Stimulated activated CD8-positive, alpha-beta memory T cell treated with anti-CD3 and anti-CD28 coated beads, Interleukin-2, amount 100 ng/mL, for 48 hours (primary cell): ENCODE results near the gene RASGRF1.

Source experiments
- DNase-seq, 2 donors: peaks; one replicate each; pipeline ENCODE4 v3.0.0-alpha.2; 2020; ENCODE audit warnings: low read depth in 2 of 2

The RASGRF1 gene

GRCh38 chr15:78987556-78988360 lies 102.8 kb downstream of the RASGRF1 start:
- no peak for DNase-seq

GRCh38 chr15:78985859-78986475 lies 104.6 kb downstream of the RASGRF1 start:
- no peak for DNase-seq

DNA sequence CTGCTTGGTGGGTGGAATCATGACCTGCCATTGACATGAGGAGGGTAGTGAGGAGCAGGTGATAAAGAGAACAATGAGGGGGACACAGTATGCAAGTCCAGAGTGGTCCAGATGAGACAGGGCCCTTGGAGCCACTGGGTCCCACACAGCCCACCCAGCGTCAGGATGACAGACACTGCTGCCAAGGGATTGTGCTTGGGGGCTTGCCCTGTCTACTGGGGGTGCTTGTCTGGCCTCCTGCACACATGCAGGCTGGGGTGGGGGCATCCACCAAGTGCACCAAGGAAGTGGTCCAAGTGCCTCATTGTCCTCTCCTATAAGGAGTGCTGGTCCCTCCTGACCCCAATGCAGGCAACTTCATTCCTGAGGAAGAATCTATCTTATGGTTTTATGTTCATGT lies 106.5 kb downstream of the RASGRF1 start:
- no peak for DNase-seq

GRCh38 chr15:78983146-78983918 lies 107.2 kb downstream of the RASGRF1 start:
- no peak for DNase-seq

- DNase-seq: no peak
Measured at GRCh38 chr15:78982736-78983135, 107.8 kb downstream of the RASGRF1 start.

- DNase-seq: no peak
Measured at GRCh38 chr15:78981532-78982313, 108.9 kb downstream of the RASGRF1 start.

GRCh38 chr15:78979456-78980320 lies 110.9 kb downstream of the RASGRF1 start:
- DNase-seq: peak in 1 of 2 donors; percentile 5

DNA sequence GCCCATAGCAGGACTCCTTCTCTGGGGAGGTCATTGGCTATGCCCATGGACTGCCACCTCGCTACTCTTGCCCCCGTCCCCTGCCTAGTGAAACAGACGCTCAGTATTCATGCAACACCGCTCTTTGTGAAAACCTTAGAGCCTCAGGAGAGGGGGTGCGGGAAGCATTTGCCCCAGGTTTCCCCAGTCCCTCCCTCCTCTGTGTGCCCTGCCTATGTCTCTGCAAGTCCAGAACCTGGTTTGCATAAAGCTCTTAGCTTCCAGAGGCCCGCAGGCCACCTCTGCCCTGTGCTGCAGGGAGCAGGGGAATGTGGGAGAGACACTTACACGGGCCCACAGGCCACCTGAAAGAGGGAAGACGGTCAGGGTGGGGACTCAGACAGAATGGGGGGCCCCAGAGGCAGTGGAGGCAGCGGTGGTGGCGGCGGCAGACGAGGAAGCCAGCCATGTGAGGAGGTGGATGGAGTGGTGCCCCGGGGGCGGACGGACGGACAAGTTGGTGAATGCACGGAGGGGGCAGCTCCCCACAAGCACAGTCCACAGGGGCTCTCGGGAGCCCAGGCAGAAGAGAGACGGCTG lies 111.9 kb downstream of the RASGRF1 start:
- DNase-seq: no peak

DNA sequence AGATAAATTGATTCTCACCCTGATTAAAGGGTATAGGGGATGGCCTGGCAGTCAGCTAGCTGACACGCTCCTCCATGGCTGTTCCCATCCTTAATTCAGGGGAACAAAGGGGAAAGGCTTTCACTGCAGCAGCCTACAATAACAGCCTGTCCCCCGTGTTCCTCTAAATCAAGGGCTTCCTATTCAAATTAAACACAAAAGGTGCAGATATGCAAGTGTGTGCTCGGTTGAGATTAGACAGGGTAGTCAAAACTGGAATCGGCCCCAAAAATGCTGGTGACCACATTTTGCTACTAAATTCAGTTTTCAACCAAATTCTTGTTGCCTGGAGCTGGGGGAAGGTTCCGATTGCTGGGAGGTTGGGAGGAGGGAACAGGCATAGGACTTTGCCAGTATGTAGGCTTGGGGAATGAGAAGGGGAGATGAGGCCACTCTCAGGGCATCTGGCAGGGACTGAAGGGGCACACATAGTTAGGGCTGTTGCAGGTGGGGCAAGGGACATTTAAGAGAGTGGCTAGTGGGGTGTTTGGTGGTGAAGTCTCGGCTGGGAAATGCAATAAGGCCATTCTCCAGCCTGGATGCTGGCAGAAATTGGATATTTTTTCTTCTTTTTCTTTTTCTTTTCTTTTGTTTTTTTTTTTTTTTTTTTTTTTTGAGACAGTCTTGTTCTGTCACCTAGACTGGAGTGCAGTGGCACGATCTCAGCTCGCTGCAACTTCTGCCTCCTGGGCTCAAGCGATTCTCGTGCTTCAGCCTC lies 112.8 kb downstream of the RASGRF1 start:
- DNase-seq: no peak

GRCh38 chr15:78977091-78977571 lies 113.4 kb downstream of the RASGRF1 start:
- no peak for DNase-seq

- no peak for DNase-seq
Measured at GRCh38 chr15:78976691-78977090, 113.9 kb downstream of the RASGRF1 start.

DNA sequence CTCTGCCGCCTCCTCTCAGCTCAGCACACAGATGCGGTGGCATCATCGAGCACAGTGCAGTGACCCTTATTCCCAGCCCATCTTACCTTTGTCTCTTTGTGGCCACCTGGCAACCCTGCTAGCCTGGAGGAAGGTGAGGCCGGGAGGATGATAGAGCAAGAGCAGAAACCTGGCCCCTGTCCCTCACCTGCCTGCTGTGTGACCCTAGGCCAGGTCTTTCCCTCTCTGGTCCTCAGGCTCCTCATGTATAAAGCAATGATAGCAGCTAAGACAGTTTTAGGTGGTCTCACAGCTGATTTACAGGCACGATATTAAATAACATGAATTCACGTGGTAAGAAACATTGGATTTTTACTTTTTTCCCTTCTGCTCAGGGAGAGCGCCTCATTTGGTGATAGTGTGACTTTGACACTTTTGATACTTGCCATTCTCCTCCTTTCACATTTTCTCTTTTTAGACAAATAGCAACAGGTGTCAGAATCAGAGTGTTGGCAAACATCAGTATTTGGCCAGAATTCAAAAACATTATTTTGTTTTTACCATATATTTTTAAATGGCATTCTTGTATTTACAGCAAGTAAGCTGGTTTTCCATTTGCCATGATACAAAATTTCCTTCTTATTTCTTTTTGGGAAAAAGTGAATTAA lies 116.2 kb downstream of the RASGRF1 start:
- no peak for DNase-seq

GRCh38 chr15:78969687-78970349 lies 120.8 kb downstream of the RASGRF1 start:
- DNase-seq: no peak

GRCh38 chr15:78968539-78969271 lies 121.9 kb downstream of the RASGRF1 start:
- DNase-seq: no peak

DNA sequence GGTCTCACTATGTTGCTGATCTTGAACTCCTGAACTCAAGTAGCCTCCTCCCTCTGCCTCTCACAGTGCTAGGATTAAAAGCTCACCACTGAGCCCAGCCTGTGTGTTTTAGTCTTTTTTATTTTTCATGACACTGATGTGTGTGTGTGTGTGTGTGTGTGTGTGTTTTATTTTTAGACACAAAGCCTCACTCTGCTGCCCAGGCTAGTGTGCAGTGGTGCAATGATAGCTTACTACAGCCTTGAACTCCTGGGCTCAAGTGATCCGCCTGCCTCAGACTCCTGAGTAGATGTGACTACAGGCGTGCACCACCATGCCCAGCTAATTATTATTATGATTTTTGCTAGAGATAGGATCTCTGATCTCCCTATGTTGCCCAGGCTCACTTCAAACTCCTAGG lies 122.5 kb downstream of the RASGRF1 start:
- no peak for DNase-seq

DNA sequence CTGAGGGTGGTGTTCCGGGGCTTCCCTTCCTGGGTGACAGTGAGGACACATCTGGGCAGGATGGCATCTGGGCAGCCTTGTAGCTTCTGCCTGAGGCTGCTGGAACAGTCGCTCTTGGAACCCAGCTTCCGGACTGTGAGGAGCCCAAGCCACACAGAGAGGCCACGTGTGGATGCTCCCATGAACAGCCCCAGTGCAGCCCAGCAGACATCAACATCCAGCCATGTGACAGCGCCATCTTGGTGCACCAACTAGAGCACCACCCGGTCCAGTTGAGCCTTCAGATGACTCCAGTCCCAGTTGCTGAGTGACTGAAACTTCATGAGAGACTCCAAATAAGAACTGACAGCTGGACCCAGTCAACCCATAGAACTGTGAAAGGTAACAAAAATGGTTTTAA lies 130.3 kb downstream of the RASGRF1 start:
- no peak for DNase-seq

DNA sequence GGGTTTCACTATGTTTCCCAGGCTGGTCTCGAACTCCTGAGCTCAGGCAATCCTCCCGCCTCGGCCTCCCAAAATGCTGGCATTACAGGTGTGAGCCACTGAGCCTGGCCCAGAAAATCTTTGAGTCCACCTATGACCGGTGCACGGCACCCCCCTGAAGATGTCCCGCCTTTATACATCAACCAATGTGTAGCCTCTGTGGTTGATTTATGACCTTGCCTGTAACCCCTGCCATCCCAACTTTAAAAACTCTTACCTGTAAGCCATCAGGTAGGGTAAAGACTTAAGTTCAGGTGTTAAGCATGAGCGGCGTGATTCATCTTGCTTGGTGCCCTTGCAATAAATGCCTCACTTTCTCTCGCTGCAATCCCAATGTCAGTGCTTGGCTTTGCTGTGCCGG lies 131.2 kb downstream of the RASGRF1 start:
- DNase-seq: no peak
